ENCODE results near the gene ITGB5.

ITGB5 gene, protein sequence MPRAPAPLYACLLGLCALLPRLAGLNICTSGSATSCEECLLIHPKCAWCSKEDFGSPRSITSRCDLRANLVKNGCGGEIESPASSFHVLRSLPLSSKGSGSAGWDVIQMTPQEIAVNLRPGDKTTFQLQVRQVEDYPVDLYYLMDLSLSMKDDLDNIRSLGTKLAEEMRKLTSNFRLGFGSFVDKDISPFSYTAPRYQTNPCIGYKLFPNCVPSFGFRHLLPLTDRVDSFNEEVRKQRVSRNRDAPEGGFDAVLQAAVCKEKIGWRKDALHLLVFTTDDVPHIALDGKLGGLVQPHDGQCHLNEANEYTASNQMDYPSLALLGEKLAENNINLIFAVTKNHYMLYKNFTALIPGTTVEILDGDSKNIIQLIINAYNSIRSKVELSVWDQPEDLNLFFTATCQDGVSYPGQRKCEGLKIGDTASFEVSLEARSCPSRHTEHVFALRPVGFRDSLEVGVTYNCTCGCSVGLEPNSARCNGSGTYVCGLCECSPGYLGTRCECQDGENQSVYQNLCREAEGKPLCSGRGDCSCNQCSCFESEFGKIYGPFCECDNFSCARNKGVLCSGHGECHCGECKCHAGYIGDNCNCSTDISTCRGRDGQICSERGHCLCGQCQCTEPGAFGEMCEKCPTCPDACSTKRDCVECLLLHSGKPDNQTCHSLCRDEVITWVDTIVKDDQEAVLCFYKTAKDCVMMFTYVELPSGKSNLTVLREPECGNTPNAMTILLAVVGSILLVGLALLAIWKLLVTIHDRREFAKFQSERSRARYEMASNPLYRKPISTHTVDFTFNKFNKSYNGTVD

GRCh38 chr3:124887177-124887931 lies at the start of gene ITGB5:
Gene ITGB5, minus strand, starts transcription at chr3:124887365. Its CDS starts 365 bp downstream, at chr3:124887000.
- peak; percentile 10 for DNase-seq (ENCODE audit: low read depth)

DNA sequence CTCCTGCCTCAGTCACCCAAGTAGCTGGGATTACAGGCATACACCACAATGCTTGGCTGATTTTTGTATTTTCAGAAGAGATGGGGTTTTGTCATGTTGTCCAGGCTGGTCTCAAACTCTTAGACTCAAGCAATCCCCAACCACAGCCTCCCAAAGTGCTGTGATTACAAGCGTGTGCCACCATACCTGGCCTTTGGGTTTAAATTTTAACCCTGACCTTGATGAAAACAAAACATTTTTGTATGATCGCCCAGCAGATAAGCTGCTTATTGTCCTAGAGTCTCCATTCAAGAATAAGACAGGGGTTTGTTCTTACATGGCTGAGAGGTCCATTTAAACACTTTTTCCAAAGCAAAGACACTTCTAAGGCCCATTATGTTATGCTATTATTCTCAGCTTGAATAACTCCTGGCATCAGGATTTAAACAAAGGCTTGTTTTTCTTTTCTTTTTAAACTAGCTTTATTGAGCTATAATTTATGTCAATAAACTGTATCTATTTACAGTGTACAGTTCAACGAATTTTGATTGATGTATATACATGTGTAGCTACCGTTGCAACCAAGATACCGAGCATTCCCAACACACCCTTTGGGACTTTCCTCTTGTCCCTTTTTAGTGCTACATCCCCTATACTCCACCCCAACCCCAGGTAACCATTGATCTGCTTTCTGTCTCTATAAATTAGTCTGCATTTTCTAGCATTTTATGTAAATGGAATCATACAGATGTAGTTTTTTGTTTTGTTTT lies 48.8 kb upstream of the ITGB5 start:
- no peak for DNase-seq (ENCODE audit: low read depth)

DNA sequence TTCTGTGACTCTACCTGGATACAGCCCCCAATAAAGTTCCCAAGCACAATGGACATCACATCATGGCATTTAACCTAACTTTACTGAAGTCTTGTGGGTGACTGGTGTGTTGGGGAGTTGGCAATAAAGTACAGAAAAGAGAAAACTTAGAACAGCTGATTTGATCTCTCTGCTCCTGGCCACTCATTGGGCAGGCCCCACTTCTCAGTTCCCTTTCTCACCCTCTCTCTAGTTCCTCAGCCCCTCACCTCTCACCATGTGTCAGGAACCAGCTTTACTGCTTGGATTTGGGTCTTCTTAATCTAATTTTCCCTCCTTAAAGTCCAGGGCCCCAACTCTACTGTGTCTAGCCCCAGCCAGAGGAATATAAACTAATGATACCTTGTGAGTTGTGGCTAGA lies 48.1 kb upstream of the ITGB5 start:
- DNase-seq (ENCODE audit: low read depth): no peak

DNA sequence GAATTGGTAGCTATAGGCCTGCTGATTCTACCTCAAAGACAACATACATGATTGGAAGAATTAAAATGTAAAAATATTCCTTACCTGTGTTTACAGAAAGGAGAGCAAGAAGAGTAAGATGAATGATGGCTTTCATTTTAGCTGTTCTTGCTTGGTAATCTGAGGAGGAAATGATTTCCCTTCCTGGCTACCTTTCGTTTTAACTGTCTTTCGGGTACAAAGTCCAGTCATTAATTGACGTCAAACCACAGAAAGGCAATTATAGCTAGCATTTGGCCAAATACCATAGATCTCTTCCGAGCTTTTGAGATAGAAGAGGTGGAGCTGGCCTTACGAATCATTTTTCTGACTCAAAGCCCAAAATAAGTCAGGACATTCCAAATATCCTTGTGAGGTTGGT lies 47.4 kb upstream of the ITGB5 start, which contains the start of gene MUC13:
Gene MUC13, minus strand, starts transcription at position 175 of the 400 bp plus-strand sequence. Its CDS starts 39 bp downstream, at position 136.
- no peak for DNase-seq (ENCODE audit: low read depth)

DNA sequence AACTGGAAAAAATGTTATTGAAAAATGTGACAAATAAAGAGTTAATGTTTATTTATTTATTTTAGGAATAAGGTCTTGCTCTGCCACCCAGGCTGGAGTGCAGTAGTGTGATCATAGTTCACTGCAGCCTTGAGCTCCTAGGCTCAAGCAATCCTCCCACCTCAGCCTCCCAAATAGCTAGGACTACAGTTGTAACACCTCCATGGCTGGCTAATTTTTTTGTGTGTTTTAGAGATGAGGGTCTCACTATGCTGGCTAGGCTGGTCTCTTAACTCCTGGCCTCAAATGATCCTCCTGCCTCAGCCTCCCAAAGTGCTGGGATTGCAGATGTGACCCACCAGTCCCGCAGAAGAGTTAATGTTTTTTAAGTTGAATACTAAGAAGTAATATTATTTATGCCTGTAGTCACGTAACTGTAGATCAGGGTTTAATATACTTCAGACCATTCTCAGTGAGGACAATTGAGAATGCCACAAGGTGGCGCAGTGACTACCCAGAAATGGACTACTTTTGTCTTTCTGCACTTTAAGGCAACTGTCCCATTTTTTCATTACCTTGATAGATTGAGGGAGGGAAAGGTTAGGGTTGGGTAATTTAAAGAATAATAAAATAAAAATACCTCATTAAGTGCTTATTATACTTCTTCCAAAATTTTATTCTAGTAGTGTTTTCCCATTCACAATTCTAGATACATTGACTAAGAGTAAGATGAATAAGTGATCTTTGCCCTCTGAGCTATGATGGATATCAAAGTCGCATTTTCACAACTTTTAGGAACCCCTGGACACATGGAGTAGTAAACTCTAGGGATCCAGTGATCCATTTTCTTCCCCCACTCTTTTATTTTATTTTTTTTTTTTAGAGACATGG lies 41.4 kb upstream of the ITGB5 start:
- peak; percentile 25 for DNase-seq (ENCODE audit: low read depth)

- no peak for DNase-seq (ENCODE audit: low read depth)
Measured at GRCh38 chr3:124927574-124928045, 40.4 kb upstream of the ITGB5 start.

DNA sequence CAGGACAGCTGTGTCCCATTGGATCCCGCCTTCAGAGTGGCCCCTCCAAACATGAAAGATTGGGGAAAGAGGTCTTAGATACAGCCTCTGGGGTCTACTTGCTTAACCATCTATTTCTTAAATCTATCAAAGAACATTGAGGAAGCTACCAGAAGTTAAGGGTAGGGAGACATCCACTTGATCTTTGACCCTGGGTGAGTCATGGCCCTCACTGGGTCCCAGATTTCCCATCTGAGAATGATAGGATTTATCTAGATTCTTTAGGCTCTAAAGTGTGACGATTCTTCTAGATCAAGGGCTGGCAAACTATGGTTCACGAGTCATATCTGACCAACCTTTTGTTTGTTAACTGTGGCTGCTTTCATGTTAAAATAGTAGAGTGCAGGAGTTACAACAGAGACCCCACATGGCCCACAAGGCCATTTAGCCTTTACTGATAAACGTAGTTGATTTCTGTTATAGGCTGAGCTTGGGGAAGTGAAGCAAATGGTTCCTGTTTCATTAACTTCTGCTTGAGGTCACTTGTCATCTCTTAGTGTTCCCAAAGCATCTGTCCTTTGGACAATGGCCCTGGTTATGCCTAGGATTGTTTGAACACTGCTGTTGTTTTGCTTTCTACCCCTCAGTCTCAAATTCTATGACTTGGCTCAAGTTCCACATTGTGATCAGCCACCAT lies 39.4 kb upstream of the ITGB5 start:
- DNase-seq (ENCODE audit: low read depth): no peak

DNA sequence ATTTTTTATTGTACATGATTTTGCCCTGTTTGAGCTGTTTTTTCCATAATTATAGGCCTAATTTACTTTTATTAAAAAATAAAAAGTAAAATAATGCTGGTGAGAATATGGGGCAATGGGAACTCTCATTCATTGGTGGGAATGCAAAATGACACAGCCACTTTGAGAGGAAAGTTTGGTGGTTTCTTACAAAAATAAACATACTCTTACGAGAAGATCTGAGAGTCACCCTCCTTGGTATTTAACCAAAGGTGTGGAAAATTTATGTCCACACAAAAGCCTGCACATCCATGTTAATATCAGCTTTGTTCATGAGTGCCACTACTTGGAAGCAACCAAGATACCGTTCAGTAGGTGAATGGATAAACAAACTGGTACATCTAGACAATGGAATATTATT lies 37.6 kb upstream of the ITGB5 start:
- DNase-seq (ENCODE audit: low read depth): no peak

GRCh38 chr3:124923833-124924232 lies 36.7 kb upstream of the ITGB5 start:
- no peak for DNase-seq (ENCODE audit: low read depth)

DNA sequence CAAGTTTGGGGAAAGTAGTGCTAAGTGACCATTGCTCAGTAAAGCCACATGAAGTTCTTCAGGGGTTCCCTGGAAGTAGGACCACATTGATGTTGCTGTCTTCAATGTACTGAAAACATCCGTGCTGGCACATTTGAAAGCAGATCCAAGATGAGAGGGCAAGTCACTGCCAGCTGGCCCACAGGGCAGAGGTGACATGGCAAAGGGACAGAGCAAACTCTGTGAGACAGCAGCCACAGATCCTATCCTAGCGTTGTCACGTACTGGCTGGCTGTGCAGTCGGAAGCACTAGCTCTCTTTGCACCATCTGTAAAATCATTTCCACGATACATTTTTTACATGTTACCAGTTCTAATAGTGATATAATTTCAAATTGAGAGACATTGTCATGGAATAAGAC lies 33.6 kb upstream of the ITGB5 start:
- no peak for DNase-seq (ENCODE audit: low read depth)

- no peak for DNase-seq (ENCODE audit: low read depth)
Measured at GRCh38 chr3:124919756-124920155, 32.6 kb upstream of the ITGB5 start.

- no peak for DNase-seq (ENCODE audit: low read depth)
Measured at GRCh38 chr3:124918524-124918923, 31.4 kb upstream of the ITGB5 start.

DNA sequence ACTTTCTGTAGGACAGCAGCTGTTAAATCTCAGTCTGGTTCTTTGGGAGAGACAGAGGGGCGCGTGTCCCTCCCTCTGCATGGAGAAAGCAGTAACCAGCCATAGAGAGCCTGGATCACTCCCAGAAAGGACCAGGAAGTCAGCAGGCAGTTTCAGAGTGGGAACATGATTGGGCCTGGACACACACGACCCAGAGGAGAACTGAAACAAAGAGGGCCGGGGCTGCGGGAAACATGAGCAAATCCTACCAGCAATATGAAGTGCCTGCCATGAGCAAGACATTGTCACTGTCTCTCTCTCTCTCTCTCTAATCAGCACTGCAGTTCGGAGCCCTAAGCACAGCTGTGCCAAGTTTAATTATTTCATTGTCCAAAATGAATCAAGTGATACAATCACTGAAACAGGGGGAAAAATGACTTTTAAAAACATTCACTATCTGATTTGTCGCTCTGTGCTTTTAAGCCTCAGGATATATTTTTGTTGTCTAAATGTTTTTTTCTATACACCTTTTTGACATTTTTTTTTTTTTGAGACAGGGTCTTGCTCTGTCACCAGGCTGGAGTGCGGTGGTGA lies 29.8 kb upstream of the ITGB5 start:
- DNase-seq (ENCODE audit: low read depth): no peak

DNA sequence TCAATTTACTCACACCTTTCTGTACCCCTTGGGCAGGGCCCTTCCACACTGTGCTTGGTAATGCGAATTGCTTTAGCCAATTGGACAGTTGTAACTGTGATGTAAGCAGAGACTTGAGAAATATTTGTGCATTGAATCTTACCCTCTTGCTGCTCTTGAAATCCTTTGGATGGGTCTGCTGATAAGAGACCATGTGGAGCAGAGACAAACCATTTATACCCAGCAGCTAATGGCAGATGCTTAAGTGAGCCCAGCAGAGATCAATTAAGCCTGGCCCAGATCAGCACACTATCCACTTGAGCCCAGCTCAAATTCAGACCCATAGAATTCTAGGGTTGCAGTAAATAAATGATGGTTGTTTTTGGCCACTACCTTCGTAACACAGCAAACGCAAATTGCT lies 28.1 kb upstream of the ITGB5 start:
- no peak for DNase-seq (ENCODE audit: low read depth)

DNA sequence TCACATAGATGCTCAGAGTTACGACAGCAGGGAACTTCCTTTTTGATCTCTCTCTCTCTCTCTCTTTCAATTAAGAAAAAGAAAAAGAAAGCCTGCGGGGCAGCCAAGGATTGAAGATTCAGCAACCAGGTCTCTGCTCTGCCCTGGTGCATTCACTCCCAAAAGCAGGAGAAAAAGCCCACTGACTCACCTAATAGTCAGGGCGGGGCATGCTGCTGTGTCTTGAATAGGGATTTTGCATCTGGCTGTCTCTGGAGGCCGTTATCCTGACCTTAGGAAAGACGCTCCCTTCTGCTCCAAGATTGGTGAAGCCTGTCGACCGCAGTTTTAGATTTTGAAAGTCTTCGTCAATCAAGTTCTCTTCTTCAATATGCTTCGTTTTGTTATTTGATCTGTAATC lies 20.8 kb upstream of the ITGB5 start:
- no peak for DNase-seq (ENCODE audit: low read depth)

DNA sequence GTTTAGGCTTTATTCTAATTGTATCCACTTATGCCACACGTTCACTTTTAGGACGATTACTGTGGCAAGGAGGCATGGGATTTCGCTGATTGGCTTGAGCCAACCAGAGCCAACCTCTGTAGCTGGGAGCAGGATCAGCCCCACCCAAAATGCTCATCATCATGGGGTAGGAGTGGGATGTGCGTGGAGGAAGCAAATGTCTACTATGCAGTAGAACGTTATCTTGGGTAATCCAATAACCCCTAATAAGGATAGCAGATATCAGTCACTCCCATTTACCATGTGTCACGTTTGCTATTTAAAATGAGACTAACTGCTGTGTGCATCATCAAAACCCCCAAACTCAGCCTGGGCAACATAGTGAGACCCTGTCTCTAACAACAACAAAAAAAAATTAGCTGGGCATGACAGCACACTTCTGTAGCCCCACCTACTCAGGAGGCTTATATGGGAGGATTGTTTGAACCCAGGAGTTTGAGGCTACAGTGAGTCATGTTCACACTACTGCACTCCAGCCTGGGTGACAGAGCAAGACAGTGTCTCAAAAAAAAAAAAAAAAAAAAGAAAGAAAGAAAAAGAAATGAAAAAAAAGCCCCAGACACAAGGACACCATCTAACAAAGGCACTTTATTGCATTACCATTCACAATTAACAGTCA lies 17.8 kb upstream of the ITGB5 start:
- no peak for DNase-seq (ENCODE audit: low read depth)

- no peak for DNase-seq (ENCODE audit: low read depth)
Measured at GRCh38 chr3:124903896-124904834, 17.0 kb upstream of the ITGB5 start.

All from activated T-helper 9 cell treated with anti-CD3 and anti-CD28 coated beads, Interleukin-2, amount 50 U/mL, for 16 hours (primary cell).